ENCODE data around the gene CDK14. TPM values are rescaled to one million over a fixed set of nuclear protein-coding genes. Genes with fewer than 3 reads are reported as not detected.
"Not testable (repeated sequence)": the region's sequence is repeated elsewhere in the genome, so short reads cannot be mapped to it uniquely, and the experiment has no call there.

The CDK14 gene
- total RNA-seq, 1 donor from 2014 or later = 64.6 TPM

DNA sequence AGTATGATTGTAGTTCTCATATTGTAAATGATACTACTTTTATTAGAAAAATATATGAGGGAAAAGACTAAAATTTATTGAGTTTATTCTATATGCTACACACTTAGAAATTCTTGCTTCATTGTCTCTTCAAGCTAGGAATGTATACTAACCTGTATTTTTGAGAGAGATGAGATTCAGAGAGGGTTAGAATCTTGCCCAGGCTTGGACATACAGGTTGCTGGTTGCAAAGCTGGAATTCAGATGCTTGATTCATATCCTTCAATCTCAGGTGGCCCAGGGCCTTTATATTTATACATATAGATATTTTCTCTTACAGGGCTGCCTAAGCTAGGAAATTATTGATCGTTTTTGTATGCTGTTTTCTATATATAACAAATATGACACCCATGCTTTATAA, 324.2 kb downstream of the CDK14 start:
- no peaks in the 10 kb centered on the region for H3K4me1 Mint-ChIP-seq
- H3K9me3 Mint-ChIP-seq = no peaks in the 10 kb centered on the region
- no peaks in the 10 kb centered on the region for H3K27me3 Mint-ChIP-seq (ENCODE audit: low read depth)
- H3K36me3 Mint-ChIP-seq = peaks cover 2% of the 10 kb centered on the region
- no peak for DNase-seq (ENCODE audit: low spot score in 2 of 2, unreplicated experiment in 2 of 2)
- TF ChIP-seq, protein P1, sequence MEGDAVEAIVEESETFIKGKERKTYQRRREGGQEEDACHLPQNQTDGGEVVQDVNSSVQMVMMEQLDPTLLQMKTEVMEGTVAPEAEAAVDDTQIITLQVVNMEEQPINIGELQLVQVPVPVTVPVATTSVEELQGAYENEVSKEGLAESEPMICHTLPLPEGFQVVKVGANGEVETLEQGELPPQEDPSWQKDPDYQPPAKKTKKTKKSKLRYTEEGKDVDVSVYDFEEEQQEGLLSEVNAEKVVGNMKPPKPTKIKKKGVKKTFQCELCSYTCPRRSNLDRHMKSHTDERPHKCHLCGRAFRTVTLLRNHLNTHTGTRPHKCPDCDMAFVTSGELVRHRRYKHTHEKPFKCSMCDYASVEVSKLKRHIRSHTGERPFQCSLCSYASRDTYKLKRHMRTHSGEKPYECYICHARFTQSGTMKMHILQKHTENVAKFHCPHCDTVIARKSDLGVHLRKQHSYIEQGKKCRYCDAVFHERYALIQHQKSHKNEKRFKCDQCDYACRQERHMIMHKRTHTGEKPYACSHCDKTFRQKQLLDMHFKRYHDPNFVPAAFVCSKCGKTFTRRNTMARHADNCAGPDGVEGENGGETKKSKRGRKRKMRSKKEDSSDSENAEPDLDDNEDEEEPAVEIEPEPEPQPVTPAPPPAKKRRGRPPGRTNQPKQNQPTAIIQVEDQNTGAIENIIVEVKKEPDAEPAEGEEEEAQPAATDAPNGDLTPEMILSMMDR (IDR thresholded peaks at IDR 0.05; ENCODE audit: unreplicated experiment) = no peak
- no peak overlapping the region for H3K4me3 Mint-ChIP-seq
- no peak overlapping the region for H3K27ac Mint-ChIP-seq

DNA sequence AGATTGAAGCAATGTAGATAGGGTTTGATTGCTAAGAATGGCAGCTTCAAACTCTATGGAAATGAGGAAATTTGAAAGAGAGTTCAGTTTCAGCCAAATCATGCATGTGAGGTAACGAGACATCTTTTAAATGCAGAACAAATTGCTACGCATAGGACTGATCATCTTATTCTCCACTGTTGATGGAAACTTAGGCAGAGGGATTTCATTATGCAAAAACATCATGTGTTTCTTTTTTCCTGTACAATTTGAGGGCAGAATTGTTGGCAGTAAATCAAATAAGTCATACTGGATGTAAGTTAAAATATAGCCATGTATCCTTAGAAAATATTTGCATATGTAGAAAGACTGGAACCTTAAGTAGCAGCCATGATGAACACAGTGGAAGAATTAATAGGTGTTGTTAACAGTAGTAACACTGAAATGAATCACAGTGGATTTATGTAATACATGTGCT, 327.4 kb downstream of the CDK14 start:
- no peaks in the 10 kb centered on the region for H3K4me1 Mint-ChIP-seq
- no peak overlapping the region for H3K27ac Mint-ChIP-seq
- TF ChIP-seq, protein P1 (IDR thresholded peaks at IDR 0.05; ENCODE audit: unreplicated experiment) = no peak
- DNase-seq (ENCODE audit: low spot score in 2 of 2, unreplicated experiment in 2 of 2) = no peak
- H3K27me3 Mint-ChIP-seq (ENCODE audit: low read depth) = no peaks in the 10 kb centered on the region
- no peak overlapping the region for H3K4me3 Mint-ChIP-seq
- H3K36me3 Mint-ChIP-seq = no peaks in the 10 kb centered on the region
- H3K9me3 Mint-ChIP-seq = no peaks in the 10 kb centered on the region

DNA sequence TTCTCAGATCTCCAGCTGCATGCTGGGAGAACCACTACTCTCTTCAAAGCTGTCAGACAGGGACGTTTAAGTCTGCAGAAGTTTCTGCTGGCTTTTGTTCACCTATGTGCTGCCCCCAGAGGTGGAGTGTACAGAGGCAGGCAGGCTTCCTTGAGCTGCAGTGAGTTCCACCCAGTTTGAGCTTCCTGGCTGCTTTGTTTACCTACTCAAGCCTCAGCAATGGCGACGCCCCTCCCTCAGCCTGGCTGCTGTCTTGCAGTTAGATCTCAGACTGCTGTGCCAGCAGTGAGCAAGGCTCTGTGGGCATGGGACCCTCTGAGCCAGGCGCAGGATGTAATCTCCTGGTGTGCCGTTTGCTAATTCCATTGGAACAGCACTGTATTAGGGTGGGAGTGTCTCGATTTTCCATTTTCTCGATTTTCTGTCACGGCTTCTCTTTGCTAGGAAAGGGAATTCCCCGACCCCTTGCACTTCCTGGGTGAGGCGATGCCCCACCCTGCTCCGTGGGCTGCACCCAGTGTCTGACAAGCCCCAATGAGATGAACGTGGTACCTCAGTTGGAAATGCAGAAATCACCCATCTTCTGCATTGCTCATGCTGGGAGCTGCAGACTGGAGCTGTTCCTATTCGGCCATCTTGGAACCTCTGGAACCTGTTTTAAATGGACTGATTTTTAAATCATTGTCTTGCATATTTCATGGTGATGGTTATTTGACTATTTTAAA, 332.7 kb downstream of the CDK14 start:
- H3K9me3 Mint-ChIP-seq; H3K27ac Mint-ChIP-seq; DNase-seq (ENCODE audit: low spot score in 2 of 2, unreplicated experiment in 2 of 2); H3K36me3 Mint-ChIP-seq; H3K4me3 Mint-ChIP-seq; H3K27me3 Mint-ChIP-seq (ENCODE audit: low read depth); H3K4me1 Mint-ChIP-seq: not testable (repeated sequence)

DNA sequence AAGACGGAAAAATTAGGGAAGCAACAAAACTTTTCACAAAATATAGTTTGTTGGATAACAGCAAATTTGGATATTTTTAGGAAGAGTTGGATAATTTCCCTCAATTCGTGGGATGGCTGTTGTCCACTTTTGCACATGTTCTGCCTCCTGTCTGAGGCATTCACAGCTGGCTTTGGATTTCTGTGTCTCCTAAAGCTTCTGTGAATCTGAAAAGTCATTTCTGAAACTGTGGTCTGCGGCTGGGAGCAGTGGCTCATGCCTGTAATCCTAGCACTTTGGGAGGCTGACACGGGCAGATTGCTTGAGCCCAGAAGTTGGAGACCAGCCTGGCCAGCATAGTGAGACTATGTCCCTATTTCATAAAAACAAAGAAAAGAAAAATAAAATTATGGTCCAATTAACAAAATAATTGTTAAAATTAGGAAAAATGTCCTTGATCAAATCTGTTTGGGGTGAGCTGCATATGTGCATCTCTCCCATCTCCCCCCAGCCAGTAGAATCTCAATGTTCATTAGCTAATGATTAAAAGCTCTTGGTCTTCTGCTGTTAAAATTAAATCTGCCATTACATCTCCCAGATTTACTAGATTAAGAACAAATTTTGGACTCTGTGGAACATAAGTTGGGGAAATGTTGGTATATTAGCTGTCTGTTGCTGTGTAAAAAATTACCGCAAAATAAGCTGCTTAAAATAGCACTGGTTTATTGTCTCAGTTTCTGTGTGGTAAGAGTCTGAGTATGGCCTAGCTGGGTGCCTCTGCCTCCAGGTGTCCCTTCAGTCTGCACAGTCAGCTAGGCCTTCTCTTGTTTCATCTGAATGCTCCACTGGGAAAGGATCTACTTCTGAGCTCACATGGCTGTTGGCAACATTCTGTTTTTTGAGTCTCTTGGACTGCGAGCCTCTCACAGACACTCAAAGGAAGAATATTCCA, 336.1 kb downstream of the CDK14 start:
- TF ChIP-seq, protein P1 (IDR thresholded peaks at IDR 0.05; ENCODE audit: unreplicated experiment) = no peak
- H3K27ac Mint-ChIP-seq = no peak overlapping the region
- H3K9me3 Mint-ChIP-seq = no peaks in the 10 kb centered on the region

DNA sequence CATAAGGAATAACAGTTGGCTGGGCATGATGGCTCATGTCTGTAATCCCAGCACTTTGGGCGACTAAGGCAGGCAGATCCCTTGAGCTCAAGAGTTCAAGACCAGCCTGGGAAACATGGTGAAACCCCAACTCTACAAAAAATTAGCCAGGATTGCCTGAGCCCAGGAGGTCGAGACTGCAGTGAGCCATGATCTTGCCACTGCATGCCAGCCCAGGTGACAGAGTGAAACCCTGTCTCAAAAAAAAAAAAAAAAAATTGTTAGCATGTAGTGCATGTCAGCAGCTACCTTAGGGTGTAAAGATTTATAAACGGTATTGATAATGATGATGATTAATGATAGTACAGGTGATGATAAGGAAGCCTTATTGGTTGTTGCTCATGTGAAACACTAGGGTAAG, 336.9 kb downstream of the CDK14 start:
- no peaks in the 10 kb centered on the region for H3K36me3 Mint-ChIP-seq
- no peak for DNase-seq (ENCODE audit: low spot score in 2 of 2, unreplicated experiment in 2 of 2)
- TF ChIP-seq, protein P1 (IDR thresholded peaks at IDR 0.05; ENCODE audit: unreplicated experiment) = no peak
- H3K27me3 Mint-ChIP-seq (ENCODE audit: low read depth) = no peaks in the 10 kb centered on the region
- no peak overlapping the region for H3K4me3 Mint-ChIP-seq
- H3K4me1 Mint-ChIP-seq = no peaks in the 10 kb centered on the region
- no peak overlapping the region for H3K27ac Mint-ChIP-seq
- H3K9me3 Mint-ChIP-seq = no peaks in the 10 kb centered on the region

More for the DNA sequence above, 336.1 kb downstream of the CDK14 start:
- Mint-ChIP-seq H3K4me3 (no peak overlapping the region), H3K4me1 (no peaks in the 10 kb centered on the region), H3K27me3 (ENCODE audit: low read depth) (no peaks in the 10 kb centered on the region), H3K36me3 (no peaks in the 10 kb centered on the region)
- no peak for DNase-seq (ENCODE audit: low spot score in 2 of 2, unreplicated experiment in 2 of 2)

DNA sequence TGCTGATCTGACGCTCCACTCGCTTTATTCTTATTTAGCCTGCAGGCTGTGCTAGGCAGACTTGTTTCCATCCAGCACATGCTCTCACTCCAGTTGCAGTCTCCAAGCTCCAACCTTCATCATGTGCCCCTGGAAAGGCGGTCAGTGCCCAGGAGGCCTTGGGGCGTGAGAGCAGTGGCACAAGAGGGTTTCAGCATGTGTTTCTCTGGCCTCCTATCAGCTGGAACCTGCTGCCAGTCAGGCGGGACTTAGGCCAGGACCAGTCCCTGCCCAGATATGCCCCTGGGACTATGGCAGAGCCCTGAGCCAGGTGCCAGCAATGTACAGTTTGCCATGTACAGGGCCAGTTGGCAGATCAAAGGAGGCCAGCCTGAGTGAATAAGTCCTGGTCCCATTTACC, 337.9 kb downstream of the CDK14 start:
- TF ChIP-seq, protein P1 (IDR thresholded peaks at IDR 0.05; ENCODE audit: unreplicated experiment) = no peak
- Mint-ChIP-seq H3K9me3 (no peaks in the 10 kb centered on the region), H3K27ac (no peak overlapping the region), H3K4me1 (no peaks in the 10 kb centered on the region), H3K27me3 (ENCODE audit: low read depth) (no peaks in the 10 kb centered on the region), H3K4me3 (no peak overlapping the region), H3K36me3 (no peaks in the 10 kb centered on the region)
- DNase-seq (ENCODE audit: low spot score in 2 of 2, unreplicated experiment in 2 of 2) = no peak
